ENCODE data around the gene CTBS. TPM values are rescaled to one million over a fixed set of nuclear protein-coding genes. Genes with fewer than 3 reads are reported as not detected.

Gene CTBS
- total and polyA plus RNA-seq, 2 of the 8 experiments (the other 6 are each of a cell fraction or from before 2014, with no cell fraction given): 3.3 to 4.1 TPM

- no peak for TF ChIP-seq SP1 (IDR thresholded peaks at IDR 0.05; ENCODE audit: low read depth, low read length)
- TF ChIP-seq HDAC2 (IDR thresholded peaks at IDR 0.05; ENCODE audit: borderline replicate concordance in 1 of 2, low read depth in 2 of 2, low read length in 2 of 2): no peak
- no peak for TF ChIP-seq EZH2 (IDR thresholded peaks at IDR 0.05; ENCODE audit: low read depth, low read length, severe bottlenecking)
These were observed 34.3 kb downstream of the CTBS start (continued) for GRCh38 chr1:84539972-84540371.

All from H1 (cell line).